ENCODE measurements around the gene BRD3.
A peak's percentile ranks its signal among the peaks of the same experiment; 100 is the strongest.
"Not testable (repeated sequence)": the region's sequence is repeated elsewhere in the genome, so short reads cannot be mapped to it uniquely, and the experiment has no call there.

The BRD3 gene

DNA sequence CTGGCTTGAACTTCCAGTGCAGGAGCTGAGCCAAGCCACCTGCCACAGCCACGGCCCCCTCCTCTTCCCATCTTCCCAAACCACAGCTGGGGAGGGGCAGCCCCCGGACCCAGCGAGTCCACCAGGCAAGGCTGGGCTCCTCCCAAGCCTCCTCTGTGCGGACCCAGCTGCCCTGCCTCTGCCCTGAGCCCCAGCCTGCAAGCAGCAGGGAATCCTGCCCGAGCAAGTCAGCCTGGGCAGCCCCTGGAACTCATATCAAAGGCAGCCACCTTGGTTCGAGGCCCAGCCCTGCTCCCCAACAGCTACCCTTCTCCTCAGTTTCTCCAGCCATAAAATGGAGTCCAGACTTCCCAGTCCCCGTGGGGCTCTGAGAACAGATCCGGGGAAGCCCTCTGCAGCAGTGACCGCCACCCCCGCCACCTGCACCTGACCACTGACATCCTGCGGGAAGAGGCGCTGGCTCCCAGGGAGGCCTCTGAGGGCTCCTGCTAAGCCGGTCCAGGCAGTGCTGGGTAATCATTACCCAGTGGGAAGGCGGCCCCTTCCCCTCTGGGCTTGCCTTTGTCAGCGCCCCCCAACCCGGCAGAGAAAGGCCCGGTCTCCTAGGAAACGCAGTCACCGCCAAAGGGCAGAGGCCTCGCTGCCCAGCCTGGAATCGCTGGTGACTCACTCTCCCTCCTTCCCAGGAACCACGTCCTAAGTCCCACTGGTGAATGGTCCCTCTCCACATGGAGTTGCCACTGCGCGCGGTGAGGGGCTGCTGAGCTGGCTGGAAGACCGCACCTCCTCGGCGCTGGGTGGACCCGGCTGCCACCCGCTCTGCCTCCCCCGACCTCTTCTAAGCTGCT lies 77.2 kb downstream of the BRD3 start:
- Histone ChIP-seq H3K27ac (peak overlapping the region in 8 of 11 experiments; percentile 8 to 90 (median 86); a peak in 9 of 22 replicates), H4K20me1 (peaks cover 40 to 87% (median 73%) of the 10 kb centered on the region in 11 experiments; a peak in 21 of 22 replicates), H3K4me2 (peak overlapping the region; percentile 94 to 100 (median 99)), H3K9ac (peak overlapping the region; percentile 76 to 94 (median 87)), H3K27me3 (no peaks in the 10 kb centered on the region; a peak in 2 of 22 replicates), H3K4me3 (peak overlapping the region; percentile 65 to 94 (median 88)), H3K4me1 (peaks cover 36 to 67% (median 55%) of the 10 kb centered on the region in 10 experiments), H3K36me3 (no peaks in the 10 kb centered on the region), H3K9me3 (replicated peaks in 1 of 11) (no peaks in the 10 kb centered on the region)
- no peak for TF ChIP-seq Cebpa-rat (IDR thresholded peaks at IDR 0.05)

GRCh38 chr9:133989625-133990365 lies 78.0 kb downstream of the BRD3 start:
- H3K9me3 ChIP-seq (replicated peaks in 1 of 11), result no peaks in the 10 kb centered on the region
- peak in 1 of 11 experiments; percentile 27; a peak in 1 of 22 replicates for TF ChIP-seq Cebpa-rat (IDR thresholded peaks at IDR 0.05)
- H4K20me1 ChIP-seq, result peaks cover 40 to 86% (median 78%) of the 10 kb centered on the region in 11 experiments; a peak in 21 of 22 replicates
- H3K4me2 ChIP-seq, result peak overlapping the region; percentile 94 to 100 (median 99)
- no peaks in the 10 kb centered on the region for H3K36me3 ChIP-seq
- H3K4me1 ChIP-seq, result peaks cover 36 to 67% (median 54%) of the 10 kb centered on the region in 10 experiments
- no peaks in the 10 kb centered on the region; a peak in 2 of 22 replicates for H3K27me3 ChIP-seq
- H3K9ac ChIP-seq, result peak overlapping the region; percentile 76 to 94 (median 87); a peak in 15 of 22 replicates
- 0 out of 22 replicates have a peak overlapping the region, but pooled peaks of 2 of the 11 experiments have one; percentile 9 to 17 for H3K27ac ChIP-seq
- peak overlapping the region; percentile 65 to 94 (median 88); a peak in 16 of 20 replicates for H3K4me3 ChIP-seq

- not testable (repeated sequence) for H3K9ac ChIP-seq; H3K27ac ChIP-seq; H3K4me3 ChIP-seq; H3K36me3 ChIP-seq; H3K9me3 ChIP-seq (replicated peaks in 1 of 11); H3K27me3 ChIP-seq
- H4K20me1 ChIP-seq, result peaks cover 40 to 88% (median 81%) of the 10 kb centered on the region in 11 experiments; a peak in 21 of 22 replicates
- peaks cover 32 to 61% (median 43%) of the 10 kb centered on the region in 10 experiments for H3K4me1 ChIP-seq
- H3K4me2 ChIP-seq, result peak overlapping the region in 1 of 11 experiments; percentile 100; a peak in 3 of 22 replicates
Measured at GRCh38 chr9:133988771-133989170, 79.1 kb downstream of the BRD3 start.

DNA sequence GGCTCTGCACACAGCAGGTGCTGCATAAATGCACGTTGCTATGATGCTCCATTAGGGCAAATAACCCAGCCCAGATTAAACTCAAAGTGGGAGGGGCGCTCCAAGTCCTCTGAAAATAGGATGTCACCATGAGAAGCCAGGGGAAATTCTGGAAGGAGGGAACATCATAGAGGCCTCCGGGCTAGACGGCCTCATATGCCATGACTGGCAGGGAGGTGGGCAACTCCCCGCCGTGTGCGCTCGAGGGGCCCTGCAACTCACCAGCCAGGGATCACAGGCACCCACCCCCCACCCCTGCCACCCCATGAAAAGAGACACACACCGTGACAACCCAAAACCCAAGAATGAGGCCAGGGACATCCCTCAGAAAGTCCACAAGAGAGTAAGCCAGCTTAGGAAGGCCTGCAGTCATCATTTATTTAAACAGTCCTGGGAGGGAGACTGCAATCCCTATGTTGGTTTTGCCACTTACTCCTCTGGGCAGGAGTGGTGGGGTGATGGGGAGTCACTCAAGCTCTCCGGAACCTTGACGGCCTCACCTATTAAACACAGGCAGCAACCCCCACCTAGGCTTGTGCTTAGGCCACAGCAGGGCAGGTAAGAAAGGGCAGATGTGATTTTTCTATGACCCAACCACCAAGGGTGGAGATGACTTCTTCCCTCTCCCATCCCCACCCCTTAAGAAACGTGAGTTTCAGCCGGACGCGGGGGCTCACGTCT lies 79.7 kb downstream of the BRD3 start:
- Histone ChIP-seq H3K4me1 (peaks cover 26 to 58% (median 40%) of the 10 kb centered on the region in 10 experiments), H3K9me3 (replicated peaks in 1 of 11) (no peaks in the 10 kb centered on the region), H3K36me3 (no peaks in the 10 kb centered on the region), H4K20me1 (peaks cover 43 to 89% (median 83%) of the 10 kb centered on the region in 11 experiments; a peak in 21 of 22 replicates), H3K27ac (no peak overlapping the region), H3K9ac (no peak overlapping the region; a peak in 1 of 22 replicates), H3K4me3 (no peak overlapping the region), H3K4me2 (no peak overlapping the region), H3K27me3 (no peaks in the 10 kb centered on the region; a peak in 2 of 22 replicates)
- TF ChIP-seq Cebpa-rat (IDR thresholded peaks at IDR 0.05), result no peak

- peaks cover 48 to 96% (median 90%) of the 10 kb centered on the region in 11 experiments; a peak in 21 of 22 replicates for H4K20me1 ChIP-seq
- no peak overlapping the region for H3K27ac ChIP-seq
- no peak overlapping the region for H3K4me2 ChIP-seq
- H3K4me3 ChIP-seq, result no peak overlapping the region
- no peaks in the 10 kb centered on the region; a peak in 2 of 22 replicates for H3K27me3 ChIP-seq
- H3K9me3 ChIP-seq (replicated peaks in 1 of 11), result no peaks in the 10 kb centered on the region
- no peaks in the 10 kb centered on the region for H3K36me3 ChIP-seq
- 0 out of 22 replicates have a peak overlapping the region, but pooled peaks of 1 of the 11 experiments have one; percentile 9 for H3K9ac ChIP-seq
- peaks cover 29 to 63% (median 45%) of the 10 kb centered on the region in 10 experiments for H3K4me1 ChIP-seq
- TF ChIP-seq Cebpa-rat (IDR thresholded peaks at IDR 0.05), result no peak
Measured at GRCh38 chr9:133987446-133987788, 80.4 kb downstream of the BRD3 start.

- no peak overlapping the region for H3K27ac ChIP-seq
- no peak overlapping the region for H3K4me3 ChIP-seq
- no peaks in the 10 kb centered on the region for H3K9me3 ChIP-seq (replicated peaks in 1 of 11)
- H4K20me1 ChIP-seq, result peaks cover 53 to 99% (median 92%) of the 10 kb centered on the region in 11 experiments; a peak in 21 of 22 replicates
- H3K4me2 ChIP-seq, result no peak overlapping the region
- H3K36me3 ChIP-seq, result no peaks in the 10 kb centered on the region
- H3K9ac ChIP-seq, result 0 out of 22 replicates have a peak overlapping the region, but pooled peaks of 1 of the 11 experiments have one; percentile 9
- peaks cover 34 to 68% (median 50%) of the 10 kb centered on the region in 10 experiments for H3K4me1 ChIP-seq
- no peak for TF ChIP-seq Cebpa-rat (IDR thresholded peaks at IDR 0.05)
- H3K27me3 ChIP-seq, result no peaks in the 10 kb centered on the region; a peak in 2 of 22 replicates
Measured at GRCh38 chr9:133986774-133987445, 80.9 kb downstream of the BRD3 start.

- Histone ChIP-seq H3K4me1 (peaks cover 38 to 70% (median 55%) of the 10 kb centered on the region in 10 experiments), H3K9ac (no peak overlapping the region), H3K27me3 (no peaks in the 10 kb centered on the region), H3K27ac (no peak overlapping the region), H3K4me3 (no peak overlapping the region), H3K4me2 (peak overlapping the region in 4 of 11 experiments; percentile 1 to 34 (median 16); a peak in 6 of 22 replicates), H3K9me3 (replicated peaks in 1 of 11) (no peaks in the 10 kb centered on the region), H3K36me3 (no peaks in the 10 kb centered on the region), H4K20me1 (peaks cover 62 to 99% (median 92%) of the 10 kb centered on the region in 11 experiments; a peak in 21 of 22 replicates)
- TF ChIP-seq Cebpa-rat (IDR thresholded peaks at IDR 0.05), result no peak
Measured at GRCh38 chr9:133986061-133986460, 81.8 kb downstream of the BRD3 start.

Measured in BLaER1 treated with 17β-estradiol and CSF1 and Interleukin-3, amounts not matched to agents 10 nM and 100 nM (cell line).